ENCODE results near the gene SLC16A12. TPM values are rescaled to one million over a fixed set of nuclear protein-coding genes. Genes with fewer than 3 reads are reported as not detected.
A peak's percentile ranks its signal among the peaks of the same experiment; 100 is the strongest.
"Not testable (repeated sequence)": the region's sequence is repeated elsewhere in the genome, so short reads cannot be mapped to it uniquely, and the experiment has no call there.

SLC16A12 gene
- total and polyA plus RNA-seq, 4 experiments from 2014 or later, result not detected

DNA sequence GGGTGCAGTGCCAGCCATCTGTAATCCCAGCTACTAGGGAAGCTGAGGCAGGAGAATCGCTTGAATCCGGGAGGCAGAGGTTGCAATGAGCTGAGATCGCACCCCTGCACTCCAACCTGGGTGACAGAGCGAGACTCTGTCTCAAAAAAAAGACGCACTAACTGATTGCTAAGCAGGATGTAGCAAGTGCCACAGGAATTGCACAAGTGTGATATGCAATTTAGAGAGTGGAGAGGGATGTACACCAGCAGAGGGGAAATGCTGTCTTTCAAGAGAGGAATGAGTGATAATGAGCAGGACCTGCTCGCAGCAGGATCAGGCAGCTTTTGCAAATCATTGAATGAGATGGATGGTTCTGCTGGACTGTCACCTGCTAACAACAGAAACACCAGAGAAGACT, 13.3 kb upstream of the SLC16A12 start:
- H3K27ac Mint-ChIP-seq, result peak overlapping the region in 1 of 7 donors; percentile 7
- POLR2A ChIA-PET (ENCODE audit: partially characterized antibody), result no interaction called here
- DNase-seq, result no peak
- H3K27ac ChIP-seq (ENCODE audit: low read depth, low read length), result no peak overlapping the region
- peaks cover 0 to 10% of the 10 kb centered on the region in 2 donors for H3K27me3 Mint-ChIP-seq
- H3K4me1 ChIP-seq (ENCODE audit: insufficient read depth, low read length), result no peaks in the 10 kb centered on the region
- H3K27me3 ChIP-seq (ENCODE audit: insufficient read depth, low read length), result no peaks in the 10 kb centered on the region
- peaks cover 0 to 3% (median 0%) of the 10 kb centered on the region in 8 donors for H3K9me3 Mint-ChIP-seq
- CTCF ChIA-PET (ENCODE audit: partially characterized antibody), result no interaction called here
- no peaks in the 10 kb centered on the region for H3K36me3 Mint-ChIP-seq
- H3K36me3 ChIP-seq (ENCODE audit: insufficient read depth, low read length), result no peaks in the 10 kb centered on the region
- H3K4me1 Mint-ChIP-seq, result no peaks in the 10 kb centered on the region
- no peaks in the 10 kb centered on the region for H3K9me3 ChIP-seq (ENCODE audit: control insufficient read depth in 1 of 2, low read length in 2 of 2)
- H3K4me3 ChIP-seq (ENCODE audit: low read length in 2 of 2), result no peak overlapping the region
- H3K4me3 Mint-ChIP-seq, result peak overlapping the region in 1 of 8 donors; percentile 34
- intact Hi-C loops (cut with micrococcal nuclease), result no loop called here

DNA sequence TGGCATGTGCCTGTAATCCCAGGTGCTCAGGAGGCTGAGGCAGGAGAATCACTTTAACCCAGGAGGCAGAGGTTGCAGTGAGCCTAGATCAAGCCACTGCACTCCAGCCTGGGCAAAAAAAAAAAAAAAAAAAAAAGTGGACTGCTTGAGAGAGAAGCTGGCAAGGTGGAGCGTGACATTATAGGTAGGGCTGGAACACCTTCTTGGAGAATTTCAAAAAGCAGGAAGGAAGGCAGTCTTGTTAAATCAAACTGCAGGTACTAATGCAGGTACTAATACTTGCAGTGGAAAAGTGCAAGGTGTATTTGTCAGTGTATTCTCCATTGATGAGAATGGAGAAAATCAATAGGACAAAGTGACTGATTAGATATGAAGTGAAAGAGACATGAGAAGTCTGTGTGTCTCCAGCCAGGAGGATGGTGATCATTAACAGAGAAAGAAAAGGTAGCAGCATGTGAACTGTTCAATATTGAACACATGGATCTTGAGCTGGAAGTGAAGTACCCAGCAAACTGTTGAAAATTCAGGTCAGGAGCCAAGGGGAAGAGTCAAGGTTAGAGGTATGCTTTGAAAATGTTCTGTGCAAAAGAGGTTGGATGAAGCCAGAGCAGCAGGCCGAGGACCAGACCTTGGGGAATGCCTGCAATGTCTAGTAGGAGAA, 12.6 kb upstream of the SLC16A12 start:
- Mint-ChIP-seq H3K27me3 (peaks cover 0 to 9% of the 10 kb centered on the region in 2 donors), H3K27ac (no peak overlapping the region), H3K4me3 (no peak overlapping the region), H3K9me3 (peaks cover 0 to 3% (median 0%) of the 10 kb centered on the region in 8 donors), H3K36me3 (no peaks in the 10 kb centered on the region), H3K4me1 (no peaks in the 10 kb centered on the region)
- no peak for DNase-seq
- Histone ChIP-seq H3K4me1 (ENCODE audit: insufficient read depth, low read length) (no peaks in the 10 kb centered on the region), H3K9me3 (ENCODE audit: control insufficient read depth in 1 of 2, low read length in 2 of 2) (no peaks in the 10 kb centered on the region), H3K27ac (ENCODE audit: low read depth, low read length) (no peak overlapping the region), H3K4me3 (ENCODE audit: low read length in 2 of 2) (no peak overlapping the region), H3K27me3 (ENCODE audit: insufficient read depth, low read length) (no peaks in the 10 kb centered on the region), H3K36me3 (ENCODE audit: insufficient read depth, low read length) (no peaks in the 10 kb centered on the region)
- ChIA-PET POLR2A (ENCODE audit: partially characterized antibody) (no interaction called here), CTCF (ENCODE audit: partially characterized antibody) (no interaction called here)
- intact Hi-C loops (cut with micrococcal nuclease), result no loop called here

DNA sequence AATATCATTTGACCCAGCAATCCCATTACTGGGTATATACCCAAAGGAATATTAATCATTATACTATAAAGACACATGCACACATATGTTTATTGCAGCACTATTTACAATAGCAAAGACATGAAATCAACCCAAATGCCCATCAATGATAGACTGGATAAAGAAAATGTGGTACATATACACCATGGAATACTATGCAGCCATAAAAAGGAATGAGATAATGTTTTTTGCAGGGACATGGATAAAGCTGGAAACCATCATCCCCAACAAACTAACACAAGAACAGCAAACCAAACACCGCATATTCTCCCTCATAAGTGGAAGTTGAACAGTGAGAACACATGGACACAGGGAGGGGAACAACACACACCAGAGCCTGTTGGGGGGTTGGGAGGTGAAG, 11.3 kb upstream of the SLC16A12 start:
- H3K27ac Mint-ChIP-seq; H3K27ac ChIP-seq (ENCODE audit: low read depth, low read length); H3K4me1 ChIP-seq (ENCODE audit: insufficient read depth, low read length); DNase-seq; H3K4me3 ChIP-seq (ENCODE audit: low read length in 2 of 2); H3K36me3 Mint-ChIP-seq; POLR2A ChIA-PET (ENCODE audit: partially characterized antibody); H3K9me3 ChIP-seq (ENCODE audit: control insufficient read depth in 1 of 2, low read length in 2 of 2); H3K9me3 Mint-ChIP-seq; H3K4me3 Mint-ChIP-seq; H3K36me3 ChIP-seq (ENCODE audit: insufficient read depth, low read length); H3K27me3 Mint-ChIP-seq; intact Hi-C loops (cut with micrococcal nuclease); H3K4me1 Mint-ChIP-seq; H3K27me3 ChIP-seq (ENCODE audit: insufficient read depth, low read length); CTCF ChIA-PET (ENCODE audit: partially characterized antibody): not testable (repeated sequence)

DNA sequence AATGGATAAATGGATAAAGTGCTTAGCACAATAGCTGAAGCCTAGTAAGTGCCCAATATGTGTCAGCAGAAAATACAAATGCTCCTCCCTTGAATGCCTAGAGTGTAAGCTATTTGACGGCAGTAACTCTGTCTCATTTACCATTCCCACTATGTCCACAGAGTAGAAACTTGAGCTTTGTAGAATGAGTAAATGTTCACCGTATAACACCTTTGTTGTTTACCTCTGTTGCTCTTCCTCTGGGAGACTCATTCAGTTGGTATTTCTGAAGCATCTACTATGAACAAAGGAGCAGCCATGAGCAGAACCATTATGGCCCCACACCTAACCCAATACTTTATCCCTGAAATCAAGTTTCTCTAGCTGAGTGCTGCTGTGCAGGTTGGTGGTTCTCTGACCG, 8.4 kb upstream of the SLC16A12 start:
- no peaks in the 10 kb centered on the region for H3K4me1 ChIP-seq (ENCODE audit: insufficient read depth, low read length)
- Mint-ChIP-seq H3K27me3 (peaks cover 11 to 12% of the 10 kb centered on the region in 2 donors), H3K4me1 (no peaks in the 10 kb centered on the region), H3K27ac (no peak overlapping the region), H3K4me3 (no peak overlapping the region), H3K36me3 (no peaks in the 10 kb centered on the region), H3K9me3 (peaks cover 0 to 3% (median 0%) of the 10 kb centered on the region in 8 donors)
- ChIA-PET POLR2A (ENCODE audit: partially characterized antibody) (no interaction called here), CTCF (ENCODE audit: partially characterized antibody) (no interaction called here)
- no peaks in the 10 kb centered on the region for H3K9me3 ChIP-seq (ENCODE audit: control insufficient read depth in 1 of 2, low read length in 2 of 2)
- no peaks in the 10 kb centered on the region for H3K27me3 ChIP-seq (ENCODE audit: insufficient read depth, low read length)
- no peak overlapping the region for H3K27ac ChIP-seq (ENCODE audit: low read depth, low read length)
- DNase-seq, result no peak
- no peak overlapping the region for H3K4me3 ChIP-seq (ENCODE audit: low read length in 2 of 2)
- intact Hi-C loops (cut with micrococcal nuclease), result no loop called here
- H3K36me3 ChIP-seq (ENCODE audit: insufficient read depth, low read length), result no peaks in the 10 kb centered on the region

DNA sequence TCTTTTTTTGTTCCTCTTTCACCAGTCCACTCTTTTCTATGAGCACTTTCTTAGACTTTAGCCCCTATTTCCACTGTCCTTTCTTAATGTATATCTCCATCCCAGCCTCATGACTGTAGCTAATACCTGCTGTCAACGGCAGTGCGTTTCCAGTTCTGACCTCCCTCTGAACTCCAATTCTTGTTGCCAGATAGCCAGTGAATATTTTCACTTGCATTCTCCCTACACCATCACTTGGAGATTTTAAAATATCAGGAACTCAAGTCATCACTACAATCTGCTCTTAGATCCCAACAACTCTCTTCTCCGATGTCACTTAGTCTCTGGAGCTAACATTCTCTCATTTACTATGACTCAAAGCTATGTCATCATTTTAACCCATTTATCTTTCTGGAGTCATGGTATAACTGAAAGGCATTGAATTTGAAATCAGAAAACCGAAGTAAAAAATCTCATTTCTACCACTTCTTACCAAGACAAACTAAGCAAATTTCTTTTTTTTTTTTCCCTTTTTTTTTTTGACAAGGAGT, 5.1 kb upstream of the SLC16A12 start:
- Mint-ChIP-seq H3K36me3 (no peaks in the 10 kb centered on the region), H3K27me3 (peaks cover 26 to 28% of the 10 kb centered on the region in 2 donors), H3K4me1 (peaks cover 0 to 7% (median 5%) of the 10 kb centered on the region in 4 donors), H3K4me3 (no peak overlapping the region), H3K9me3 (peaks cover 0 to 2% (median 0%) of the 10 kb centered on the region in 8 donors), H3K27ac (no peak overlapping the region)
- no peaks in the 10 kb centered on the region for H3K9me3 ChIP-seq (ENCODE audit: control insufficient read depth in 1 of 2, low read length in 2 of 2)
- no peaks in the 10 kb centered on the region for H3K4me1 ChIP-seq (ENCODE audit: insufficient read depth, low read length)
- H3K4me3 ChIP-seq (ENCODE audit: low read length in 2 of 2), result no peak overlapping the region
- DNase-seq, result no peak
- no peak overlapping the region for H3K27ac ChIP-seq (ENCODE audit: low read depth, low read length)
- ChIA-PET POLR2A (ENCODE audit: partially characterized antibody) (no interaction called here), CTCF (ENCODE audit: partially characterized antibody) (no interaction called here)
- peaks cover 8% of the 10 kb centered on the region for H3K27me3 ChIP-seq (ENCODE audit: insufficient read depth, low read length)
- H3K36me3 ChIP-seq (ENCODE audit: insufficient read depth, low read length), result no peaks in the 10 kb centered on the region
- intact Hi-C loops (cut with micrococcal nuclease), result no loop called here

DNA sequence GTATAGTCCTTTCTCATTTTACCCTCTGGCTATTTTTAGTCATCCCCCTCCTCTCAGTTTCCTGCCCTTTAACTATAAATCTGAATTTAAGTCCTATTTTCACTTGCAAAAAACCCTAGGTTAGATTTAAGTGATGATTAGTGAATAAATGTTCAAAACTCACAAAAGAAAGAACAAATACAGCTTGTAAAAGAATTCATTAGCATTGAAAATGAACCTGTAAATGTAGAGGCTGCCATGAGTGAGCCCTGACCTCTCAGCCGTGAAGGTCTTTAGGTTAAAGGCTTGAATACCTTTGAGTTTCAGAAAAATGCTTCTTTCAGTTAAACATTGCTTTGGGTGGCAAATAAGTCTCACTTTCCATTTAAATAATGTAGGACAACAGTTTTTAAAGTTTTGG, 2.0 kb upstream of the SLC16A12 start:
- no peak overlapping the region for H3K4me3 ChIP-seq (ENCODE audit: low read length in 2 of 2)
- H3K27ac ChIP-seq (ENCODE audit: low read depth, low read length), result no peak overlapping the region
- H3K9me3 ChIP-seq (ENCODE audit: control insufficient read depth in 1 of 2, low read length in 2 of 2), result no peaks in the 10 kb centered on the region
- no peak overlapping the region for H3K27ac Mint-ChIP-seq
- no peaks in the 10 kb centered on the region for H3K36me3 Mint-ChIP-seq
- DNase-seq, result no peak
- H3K4me3 Mint-ChIP-seq, result peak overlapping the region in 1 of 8 donors; percentile 29
- H3K4me1 ChIP-seq (ENCODE audit: insufficient read depth, low read length), result no peaks in the 10 kb centered on the region
- intact Hi-C loops (cut with micrococcal nuclease), result no loop called here
- POLR2A ChIA-PET (ENCODE audit: partially characterized antibody), result no interaction called here
- peaks cover 8 to 16% (median 10%) of the 10 kb centered on the region in 4 donors for H3K4me1 Mint-ChIP-seq
- H3K36me3 ChIP-seq (ENCODE audit: insufficient read depth, low read length), result no peaks in the 10 kb centered on the region
- H3K27me3 ChIP-seq (ENCODE audit: insufficient read depth, low read length), result peaks cover 20% of the 10 kb centered on the region
- CTCF ChIA-PET (ENCODE audit: partially characterized antibody), result no interaction called here
- H3K9me3 Mint-ChIP-seq, result peaks cover 0 to 2% (median 0%) of the 10 kb centered on the region in 8 donors
- peaks cover 39 to 42% of the 10 kb centered on the region in 2 donors for H3K27me3 Mint-ChIP-seq

DNA sequence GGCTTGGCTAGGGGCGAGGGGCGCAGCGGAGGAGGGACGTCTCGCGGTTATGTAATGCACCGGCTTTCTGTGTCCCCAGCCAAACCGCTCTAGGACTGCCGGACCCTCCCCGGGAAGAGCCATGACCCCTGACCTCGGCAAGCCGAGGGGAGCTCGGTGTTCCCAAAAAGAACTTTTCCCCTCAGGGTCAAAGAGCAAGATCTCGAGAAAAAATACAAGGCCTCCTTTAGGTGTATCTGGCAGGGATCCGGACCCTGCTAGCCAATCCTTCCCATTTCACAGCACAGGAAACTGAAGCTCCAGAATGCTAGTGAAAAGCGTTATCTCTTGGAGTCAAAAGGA, 590 bp upstream of the SLC16A12 start:
- DNase-seq, result no peak
- Mint-ChIP-seq H3K4me3 (peak overlapping the region in 5 of 8 donors; percentile 27 to 69 (median 43)), H3K36me3 (no peaks in the 10 kb centered on the region), H3K9me3 (peaks cover 0 to 2% (median 0%) of the 10 kb centered on the region in 8 donors), H3K27me3 (peaks cover 43 to 46% of the 10 kb centered on the region in 2 donors), H3K4me1 (peaks cover 8 to 16% (median 10%) of the 10 kb centered on the region in 4 donors), H3K27ac (no peak overlapping the region)
- no peak overlapping the region for H3K4me3 ChIP-seq (ENCODE audit: low read length in 2 of 2)
- no peaks in the 10 kb centered on the region for H3K4me1 ChIP-seq (ENCODE audit: insufficient read depth, low read length)
- no peaks in the 10 kb centered on the region for H3K36me3 ChIP-seq (ENCODE audit: insufficient read depth, low read length)
- ChIA-PET POLR2A (ENCODE audit: partially characterized antibody) (no interaction called here), CTCF (ENCODE audit: partially characterized antibody) (interaction anchor here (1.1 kb wide), 1 partner anchor 207 kb away, joined by 3 read pairs; no protein-coding TSS in a partner anchor)
- intact Hi-C loops (cut with micrococcal nuclease), result no loop called here
- peaks cover 20% of the 10 kb centered on the region for H3K27me3 ChIP-seq (ENCODE audit: insufficient read depth, low read length)
- H3K27ac ChIP-seq (ENCODE audit: low read depth, low read length), result no peak overlapping the region
- H3K9me3 ChIP-seq (ENCODE audit: control insufficient read depth in 1 of 2, low read length in 2 of 2), result no peaks in the 10 kb centered on the region

Measured in CD4-positive, alpha-beta memory T cell (primary cell).